Astrocyte of the hippocampus (primary cell): ENCODE data around the gene PRB3.

Experiments
- DNase-seq: peaks from one replicate; pipeline ENCODE4 v3.0.0; 2011; ENCODE audit warnings: low read depth, low spot score

PRB3 gene

DNA sequence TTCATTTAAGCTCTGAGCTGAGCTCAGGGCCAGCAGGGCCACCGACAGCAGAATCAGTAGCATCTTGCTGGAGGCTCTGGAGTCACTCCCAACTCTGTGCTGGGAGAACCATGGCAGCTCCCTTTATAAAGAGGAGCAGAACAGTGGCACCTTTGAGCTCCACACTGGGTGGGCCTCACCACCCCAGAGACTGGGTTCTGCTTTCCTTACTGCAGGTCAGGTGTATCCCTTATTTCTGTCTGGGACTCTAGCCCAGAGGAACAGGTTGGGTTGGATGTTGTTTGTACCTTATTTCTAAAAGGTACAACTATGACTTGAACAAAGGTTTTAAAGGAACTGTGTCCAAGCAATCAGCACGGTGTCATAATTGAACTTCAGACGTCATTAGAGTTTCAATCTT lies at the start of gene PRB3:
TSS of gene PRB3 (minus strand) at position 101 of the 400 bp plus-strand sequence. CDS start at position 63, 38 bp downstream.
- DNase-seq: no peak

DNA sequence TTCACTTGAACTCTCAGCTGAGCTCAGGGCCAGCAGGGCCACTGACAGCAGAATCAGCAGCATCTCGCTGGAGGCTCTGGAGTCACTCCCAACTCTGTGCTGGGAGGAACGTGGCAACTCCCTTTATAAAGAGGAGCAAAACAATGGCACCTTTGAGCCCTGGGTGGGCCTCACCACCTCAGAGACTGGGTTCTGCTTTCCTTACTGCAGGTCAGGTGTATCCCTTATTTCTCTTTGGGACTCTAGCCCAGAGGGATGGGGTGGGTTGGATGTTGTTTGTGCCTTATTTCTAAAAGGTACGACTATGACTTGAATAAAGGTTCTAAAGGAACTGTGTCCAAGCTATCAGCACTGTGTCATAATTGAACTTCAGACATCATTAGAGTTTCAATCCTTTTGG lies 40.8 kb upstream of the PRB3 start, which contains the start of gene PRB4:
TSS of gene PRB4 (minus strand) at position 101 of the 400 bp plus-strand sequence. CDS start at position 63, 38 bp downstream.
- no peak for DNase-seq

DNA sequence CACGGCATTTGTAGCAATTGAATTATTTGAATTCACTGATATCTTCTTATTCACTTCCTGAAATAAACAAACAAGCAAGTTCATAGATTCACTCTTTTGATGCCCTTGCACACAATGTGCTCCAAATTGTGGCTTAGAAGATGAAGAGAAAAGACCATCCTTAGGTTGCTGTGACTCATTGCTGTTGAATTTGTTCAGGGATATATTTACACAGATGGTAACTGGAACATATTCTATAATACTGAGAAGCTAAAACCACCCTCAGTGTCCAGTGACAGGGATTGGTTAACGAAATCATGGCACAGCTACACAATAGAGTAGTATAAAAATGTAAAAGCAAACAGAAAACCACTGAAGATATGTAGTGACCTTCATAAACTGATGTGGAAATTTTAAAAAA lies 37.6 kb upstream of the PRB3 start:
- no peak for DNase-seq

GRCh38 chr12:11273449-11273848 lies 3.9 kb upstream of the PRB3 start:
- no peak for DNase-seq

DNA sequence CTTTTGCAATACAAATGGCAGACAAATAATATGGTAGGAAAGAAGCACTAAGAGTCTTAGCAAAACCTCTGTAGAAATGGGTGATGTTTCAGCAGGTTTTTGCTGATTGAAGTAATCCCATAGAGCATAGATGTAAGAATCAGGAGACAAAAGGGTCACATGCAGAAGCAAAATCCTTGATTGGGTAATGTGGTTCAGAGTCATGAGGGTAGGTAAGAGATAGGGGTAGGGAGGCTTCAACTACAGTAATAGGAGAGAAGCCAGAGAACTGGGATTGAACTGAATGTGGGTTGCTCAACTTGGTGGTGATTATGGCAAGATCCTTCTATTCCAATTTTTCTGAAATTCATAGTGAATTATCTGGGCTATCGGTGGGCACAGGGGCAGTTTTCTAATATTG lies 5.0 kb downstream of the PRB3 start:
- no peak for DNase-seq

- DNase-seq: no peak
Measured at GRCh38 chr12:11246489-11246888, 23.0 kb downstream of the PRB3 start.

- DNase-seq: no peak
Measured at GRCh38 chr12:11242656-11243055, 26.9 kb downstream of the PRB3 start.

DNA sequence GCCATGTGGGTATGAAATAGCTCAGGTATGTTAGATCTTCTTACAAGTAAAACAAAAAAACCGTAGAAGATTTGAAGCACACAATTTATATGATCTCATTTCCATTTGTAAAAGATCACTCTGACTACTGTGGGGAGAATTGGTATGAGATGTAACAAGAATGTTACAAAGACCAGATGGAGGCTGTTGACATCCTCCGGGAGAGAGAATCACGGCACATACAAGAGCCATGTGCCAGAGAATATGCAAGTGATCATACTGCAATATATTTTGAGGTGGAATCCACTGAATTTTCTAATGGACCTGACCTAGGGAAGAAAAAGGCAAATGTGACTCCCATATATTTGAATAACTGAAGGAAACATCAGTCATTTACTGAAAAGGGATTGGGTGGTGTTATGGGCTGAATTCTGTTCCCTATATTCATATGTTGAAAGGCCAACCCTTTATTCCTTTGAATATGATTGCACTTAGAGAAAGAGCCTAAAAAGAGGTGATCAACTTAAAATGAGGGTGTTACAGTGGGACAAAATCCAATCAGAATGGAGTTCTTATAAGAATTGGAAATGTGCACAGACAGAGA lies 29.1 kb downstream of the PRB3 start:
- no peak for DNase-seq

- DNase-seq: no peak
Measured at GRCh38 chr12:11238275-11238674, 31.2 kb downstream of the PRB3 start.

DNA sequence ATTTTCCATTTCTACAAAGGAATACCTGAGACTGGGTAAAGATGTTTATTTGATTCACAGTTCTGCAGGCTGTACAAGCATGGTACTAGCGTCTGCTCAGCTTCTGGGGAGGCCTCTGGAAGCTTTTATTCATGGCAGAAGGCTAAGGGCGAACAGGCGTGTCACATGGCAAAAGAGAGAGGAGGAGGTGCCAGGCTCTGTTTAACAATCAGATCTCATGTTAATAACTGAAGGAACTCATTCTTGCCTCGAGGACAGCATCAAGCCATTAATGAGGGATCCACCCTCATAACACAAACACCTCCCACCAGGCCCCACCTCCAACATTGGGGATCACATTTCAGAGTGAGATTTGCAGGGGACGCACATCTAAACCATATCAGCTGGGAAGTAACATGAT lies 36.0 kb downstream of the PRB3 start:
- no peak for DNase-seq

DNA sequence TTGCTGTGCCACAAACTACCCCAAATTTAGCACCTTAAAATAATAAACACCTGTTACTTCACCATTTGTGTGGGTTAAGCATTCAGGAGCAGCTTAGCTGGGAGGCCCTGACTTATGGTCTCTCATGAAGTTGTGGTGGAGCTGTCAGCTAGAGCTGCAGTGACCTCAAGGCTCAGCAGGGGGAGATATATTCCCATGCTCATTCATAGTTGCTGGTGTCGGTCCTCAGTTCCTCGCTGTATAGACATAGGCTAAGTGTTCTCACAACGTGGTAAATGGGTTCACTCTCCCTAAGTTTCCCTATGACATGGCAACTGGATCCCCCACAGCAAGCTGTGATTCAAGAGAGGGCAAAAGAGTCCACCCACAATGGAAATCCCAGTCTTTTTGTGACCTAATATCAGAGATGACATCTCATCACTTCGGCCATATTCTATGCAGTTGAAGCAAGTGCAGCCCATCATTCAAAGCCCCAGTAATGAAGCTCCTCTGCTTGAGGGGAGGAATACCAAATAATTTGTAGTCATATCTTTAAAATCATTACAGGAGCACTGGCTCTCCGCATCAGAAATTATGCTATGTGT lies 41.1 kb downstream of the PRB3 start:
- peak; percentile 55 for DNase-seq

DNA sequence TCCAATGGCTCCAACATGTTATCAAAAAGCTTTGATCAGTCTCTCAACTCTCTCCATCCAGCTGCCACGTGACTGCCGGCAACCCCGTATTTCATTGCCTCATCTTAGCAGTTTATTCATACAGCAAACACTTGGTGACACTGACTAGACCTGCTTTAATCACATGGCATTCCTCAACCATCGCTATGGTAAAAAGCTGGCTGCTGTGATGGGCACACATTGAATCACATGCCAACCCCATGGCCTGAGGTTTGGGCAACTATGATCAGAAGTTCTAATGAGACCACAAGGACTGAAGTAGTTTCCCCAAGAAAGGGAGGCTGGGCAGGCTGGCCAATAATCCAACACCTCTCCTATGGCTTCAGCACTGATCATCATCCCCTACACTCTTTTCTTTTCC lies 42.1 kb downstream of the PRB3 start:
- peak; percentile 2 for DNase-seq
